GM12878 (cell line): ENCODE measurements around the gene PIF1. TPM values are rescaled to one million over a fixed set of nuclear protein-coding genes. Genes with fewer than 3 reads are reported as not detected.

Source experiments
- ATAC-seq: fragments of 200-7000 bp; cut with Tn5 transposase; 3 replicates; pipeline ENCODE4 v1.9.1; 2020; ENCODE audit warnings: mild to moderate bottlenecking, moderate library complexity
- Bru-seq: library from RNA; stranded (reverse); fragments of 400-500 nt; gene quantifications from one replicate; lab custom pipeline; 2021; lab: Mats Ljungman, UMichigan
- BruChase-seq, 2 experiments: library from RNA; stranded (reverse); fragments of 400-500 nt; gene quantifications; one replicate each; lab custom pipeline; 2021; lab: Mats Ljungman, UMichigan
- BruUV-seq: library from RNA; stranded (reverse); fragments of 400-500 nt; replicated peaks from 2 replicates; lab custom pipeline; 2021; lab: Mats Ljungman, UMichigan
- CTCF ChIA-PET: fragments of 300-600 bp; sonication (Branson Sonifier 250); formaldehyde crosslinking; extraction: SDS; loops from one replicate; lab custom pipeline; 2021; ENCODE audit warnings: inconsistent platforms; lab: Yijun Ruan, JAX
- POLR2A ChIA-PET: fragments of 350-600 bp; formaldehyde crosslinking; extraction: SDS; loops from one replicate; lab custom pipeline; 2021; ENCODE audit warnings: inconsistent platforms; lab: Charles Lee
- RAD21 ChIA-PET: fragments of 300-600 bp; sonication (Branson Sonifier 250); formaldehyde crosslinking; loops from one replicate; lab custom pipeline; 2023; ENCODE audit warnings: antibody characterized with exemption; ENCODE audit not compliant: unreplicated experiment; lab: Charles Lee
- SMC1A ChIA-PET: fragments of 300-600 bp; sonication (Branson Sonifier 250); formaldehyde crosslinking; loops from one replicate; lab custom pipeline; 2023; ENCODE audit not compliant: unreplicated experiment, uncharacterized antibody; lab: Charles Lee
- DNase-seq: peaks from one replicate; pipeline ENCODE4 v3.0.0-alpha.2; 2011; ENCODE audit warnings: low read depth, low spot score
- FAIRE-seq: peaks from 3 replicates; lab custom pipeline; 2011; peaks lifted over from hg19 to GRCh38; lab: Jason Lieb, UNC
- H2AFZ ChIP-seq: 2 replicates; pipeline ENCODE4 v1.6.0; 2011; ENCODE audit warnings: low read depth, low read length, control low read depth; ENCODE audit not compliant: control insufficient read depth
- H3K27ac ChIP-seq: 2 replicates; pipeline ENCODE4 v1.5.1; 2011; ENCODE audit warnings: control low read depth; ENCODE audit not compliant: control insufficient read depth, insufficient read depth
- H3K27me3 ChIP-seq, 2 experiments: replicated peaks in 1 of 2; 2 replicates each; pipeline versions ENCODE4 v1.6.0 to v1.6.1; 2011; ENCODE audit warnings: low read length in 1 of 2; ENCODE audit not compliant: control insufficient read depth in 2 of 2, insufficient read depth in 2 of 2
- H3K36me3 ChIP-seq, 2 experiments: 2 replicates each; pipeline ENCODE4 v1.5.1; 2011; ENCODE audit warnings: low read length in 1 of 2; ENCODE audit not compliant: control insufficient read depth in 2 of 2, insufficient read depth in 2 of 2
- H3K4me1 ChIP-seq: 2 replicates; pipeline ENCODE4 v1.6.1; 2011; ENCODE audit warnings: mild to moderate bottlenecking, low read length, moderate library complexity, mixed read lengths; ENCODE audit not compliant: control insufficient read depth, insufficient read depth
- H3K4me2 ChIP-seq: 2 replicates; pipeline ENCODE4 v1.6.0; 2011; ENCODE audit warnings: control low read depth; ENCODE audit not compliant: control insufficient read depth, insufficient read depth
- H3K4me3 ChIP-seq: fragments of 200-600 bp; sonication (generic); 2 replicates; pipeline ENCODE4 v1.5.1; 2016
- H3K79me2 ChIP-seq: 2 replicates; pipeline ENCODE4 v1.6.0; 2011; ENCODE audit warnings: low read length; ENCODE audit not compliant: control insufficient read depth, insufficient read depth
- H3K9ac ChIP-seq: 2 replicates; pipeline ENCODE4 v1.8.0; 2011; ENCODE audit warnings: low read length, control low read depth, mixed read lengths; ENCODE audit not compliant: control insufficient read depth, insufficient read depth
- H3K9me3 ChIP-seq: replicated peaks from 3 replicates; pipeline ENCODE4 v1.5.1; 2011; ENCODE audit warnings: mild to moderate bottlenecking, low read length; ENCODE audit not compliant: control insufficient read depth, insufficient read depth
- H4K20me1 ChIP-seq: 2 replicates; pipeline ENCODE4 v1.6.0; 2011; ENCODE audit not compliant: control insufficient read depth, insufficient read depth
- CBFB ChIP-seq: IDR thresholded peaks from 2 replicates; pipeline ENCODE4 v1.6.1; 2016; ENCODE audit warnings: antibody characterized with exemption, low read depth
- CHD2 ChIP-seq: IDR thresholded peaks from 2 replicates; pipeline ENCODE4 v1.6.1; 2011; ENCODE audit warnings: low read depth, low read length, improper control_type of control experiment, borderline replicate concordance
- FOS ChIP-seq: IDR thresholded peaks from 3 replicates; pipeline ENCODE4 v1.6.1; 2011; ENCODE audit warnings: borderline replicate concordance; ENCODE audit not compliant: insufficient read length; ENCODE audit errors: extremely low read depth
- HDGF ChIP-seq: fragments of 450-650 bp; IDR thresholded peaks from 2 replicates; pipeline ENCODE4 v1.6.1; 2016; ENCODE audit warnings: antibody characterized with exemption
- IKZF1 ChIP-seq: fragments of 450-650 bp; conservative IDR thresholded peaks from 2 replicates; pipeline ENCODE4 v1.6.1; 2017; ENCODE audit warnings: antibody characterized with exemption, mild to moderate bottlenecking
- MTA2 ChIP-seq: fragments of 450-650 bp; IDR thresholded peaks from 2 replicates; pipeline ENCODE4 v1.6.1; 2016; ENCODE audit warnings: low read depth, mild to moderate bottlenecking, moderate library complexity
- RELA ChIP-seq: fragments of 450-650 bp; IDR thresholded peaks from 2 replicates; pipeline ENCODE4 v1.8.0; 2014; ENCODE audit warnings: borderline replicate concordance; ENCODE audit not compliant: partially characterized antibody
- SKIL ChIP-seq: fragments of 450-650 bp; IDR thresholded peaks from 2 replicates; pipeline ENCODE4 v1.6.1; 2017; ENCODE audit warnings: mild to moderate bottlenecking, low read depth, inconsistent platforms; ENCODE audit not compliant: poor library complexity, severe bottlenecking
- SMAD1 ChIP-seq: fragments of 450-650 bp; IDR thresholded peaks from 2 replicates; pipeline ENCODE4 v1.6.1; 2018; ENCODE audit warnings: mild to moderate bottlenecking, low read depth; ENCODE audit not compliant: partially characterized antibody
- SP1 ChIP-seq: IDR thresholded peaks from one replicate; pipeline ENCODE4 v1.6.1; 2011; ENCODE audit warnings: low read depth, low read length
- WGBS: methylation state at CpG from one replicate; pipeline ENCODE4 v1.1.6; 2016; ENCODE audit warnings: low lambda C conversion rate; ENCODE audit not compliant: insufficient replicate concordance, insufficient coverage; ENCODE audit errors: missing lambda C conversion rate; 5-methylcytosine and 5-hydroxymethylcytosine counted together
- in situ Hi-C: fragments of 300-500 bp; cut with MboI; formaldehyde crosslinking; loops from 9 replicates; pipeline ENCODE4 v1.14.3; 2018; ENCODE audit warnings: mixed read lengths
- intact Hi-C: fragments of 100-400 bp; cut with micrococcal nuclease; formaldehyde crosslinking; loops from one replicate; pipeline ENCODE4 v1.14.2; 2022; ENCODE audit not compliant: unreplicated experiment
- long read RNA-seq, 2 experiments: library from polyadenylated mRNA; unstranded; transcript quantifications; one replicate each; pipeline ENCODE4 v2.0.0, GENCODE V29; 2019 to 2020
- polyA minus RNA-seq, 3 experiments: library from RNA; depleted of rRNA, polyadenylated mRNA; stranded (reverse); fragments of >200 nt; gene quantifications; 2 replicates each; pipeline ENCODE4 v1.2.3, GENCODE V29; 2011
- polyA plus RNA-seq, 11 experiments: library from polyadenylated mRNA; depleted of rRNA in 4 of 11; unstranded in 6 of 11; stranded (reverse) in 5 of 11; fragments of >200 nt; fragmentation: Nextera tagmentation in 4 of 11; fragmentation: Illumina TruSeq in 1 of 11; extraction: Ambion mirVana in 4 of 11; extraction: Trizol in 1 of 11; gene quantifications; 1 replicate in 1 of 11; 2 replicates in 10 of 11; pipeline versions ENCODE4 v1.2.1 to v1.2.3, GENCODE V29; 2011 to 2016; ENCODE audit warnings: inconsistent platforms in 2 of 11, missing spikeins in 2 of 11, low read depth in 1 of 11
- total RNA-seq, 4 experiments: library from RNA; depleted of rRNA in 3 of 4; stranded (reverse); fragments of >200 nt in 3 of 4; fragmentation: Illumina TruSeq in 1 of 4; extraction: Trizol in 1 of 4; gene quantifications; 2 replicates each; pipeline versions ENCODE4 v1.2.1 to v1.2.3, GENCODE V29; 2013 to 2021
- TF ChIP-seq, protein P1 (sequence below): IDR thresholded peaks from 2 replicates; pipeline ENCODE4 v1.6.1; 2012; ENCODE audit warnings: low read length, inconsistent platforms

PIF1 gene, protein sequence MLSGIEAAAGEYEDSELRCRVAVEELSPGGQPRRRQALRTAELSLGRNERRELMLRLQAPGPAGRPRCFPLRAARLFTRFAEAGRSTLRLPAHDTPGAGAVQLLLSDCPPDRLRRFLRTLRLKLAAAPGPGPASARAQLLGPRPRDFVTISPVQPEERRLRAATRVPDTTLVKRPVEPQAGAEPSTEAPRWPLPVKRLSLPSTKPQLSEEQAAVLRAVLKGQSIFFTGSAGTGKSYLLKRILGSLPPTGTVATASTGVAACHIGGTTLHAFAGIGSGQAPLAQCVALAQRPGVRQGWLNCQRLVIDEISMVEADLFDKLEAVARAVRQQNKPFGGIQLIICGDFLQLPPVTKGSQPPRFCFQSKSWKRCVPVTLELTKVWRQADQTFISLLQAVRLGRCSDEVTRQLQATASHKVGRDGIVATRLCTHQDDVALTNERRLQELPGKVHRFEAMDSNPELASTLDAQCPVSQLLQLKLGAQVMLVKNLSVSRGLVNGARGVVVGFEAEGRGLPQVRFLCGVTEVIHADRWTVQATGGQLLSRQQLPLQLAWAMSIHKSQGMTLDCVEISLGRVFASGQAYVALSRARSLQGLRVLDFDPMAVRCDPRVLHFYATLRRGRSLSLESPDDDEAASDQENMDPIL
- 90.7 and 116 TPM in 2 replicates for total RNA-seq (2013; cell fraction: nucleolus; rRNA removed)
- total RNA-seq (2014; rRNA removed) (42.8 and 43.9 TPM in 2 replicates), total RNA-seq (2014; rRNA removed; fragmentation: Illumina TruSeq; extraction: Trizol) (21.0 and 22.6 TPM in 2 replicates), total RNA-seq (2021) (36.9 and 39.5 TPM in 2 replicates), polyA plus RNA-seq (2011; rRNA removed) (52.9 and 68.9 TPM in 2 replicates), polyA plus RNA-seq (2014; fragmentation: Illumina TruSeq; extraction: Trizol) (18.3 and 36.5 TPM in 2 replicates), polyA plus RNA-seq (2014; fragmentation: Nextera tagmentation; extraction: Ambion mirVana) (1 to 10 TPM; 3.7 to 7.2 TPM), polyA plus RNA-seq (2014; rRNA removed) (64.0 and 69.2 TPM in 2 replicates), polyA plus RNA-seq (2016; fragmentation: Nextera tagmentation; extraction: Ambion mirVana) (10 to 100 TPM; 28.7 to 33.4 TPM), polyA minus RNA-seq (2011; rRNA and poly(A)+ RNA removed) (21.3 and 51.3 TPM in 2 replicates), Bru-seq, nascent RNA (percentile 85 among the genes with signal in this experiment), BruChase-seq, experiment 1, labeled RNA remaining after a 6-hour chase (percentile 90 among the genes with signal in this experiment), BruChase-seq, experiment 2, labeled RNA remaining after a 2-hour chase (percentile 87 among the genes with signal in this experiment)
- polyA plus RNA-seq (2011; ENCODE audit: low read depth) = 7.2 TPM
- 71.9 and 108 TPM in 2 replicates for polyA plus RNA-seq (2011; cell fraction: cytosol; rRNA removed)
- polyA plus RNA-seq (2011; cell fraction: nucleus; rRNA removed) = 271 and 281 TPM in 2 replicates
- polyA plus RNA-seq (2012) = 27.1 and 32.1 TPM in 2 replicates
- polyA minus RNA-seq (2011; cell fraction: cytosol; rRNA and poly(A)+ RNA removed) = 23.0 and 29.8 TPM in 2 replicates
- 41.1 and 67.6 TPM in 2 replicates for polyA minus RNA-seq (2011; cell fraction: nucleus; rRNA and poly(A)+ RNA removed)
- long read RNA-seq, experiment 1, transcript PIF1-201 (13 exons, 2,687 nt) = major isoform, 5 of 19 reads
- long read RNA-seq, experiment 1, partial matches to known transcripts = 3 of 19 reads
- long read RNA-seq, experiment 1, other reads (novel, unspliced or antisense) = 9 of 19 reads
- long read RNA-seq, experiment 2, partial matches to known transcripts = 8 of 12 reads
- long read RNA-seq, experiment 2, other reads (novel, unspliced or antisense) = 4 of 12 reads

DNA sequence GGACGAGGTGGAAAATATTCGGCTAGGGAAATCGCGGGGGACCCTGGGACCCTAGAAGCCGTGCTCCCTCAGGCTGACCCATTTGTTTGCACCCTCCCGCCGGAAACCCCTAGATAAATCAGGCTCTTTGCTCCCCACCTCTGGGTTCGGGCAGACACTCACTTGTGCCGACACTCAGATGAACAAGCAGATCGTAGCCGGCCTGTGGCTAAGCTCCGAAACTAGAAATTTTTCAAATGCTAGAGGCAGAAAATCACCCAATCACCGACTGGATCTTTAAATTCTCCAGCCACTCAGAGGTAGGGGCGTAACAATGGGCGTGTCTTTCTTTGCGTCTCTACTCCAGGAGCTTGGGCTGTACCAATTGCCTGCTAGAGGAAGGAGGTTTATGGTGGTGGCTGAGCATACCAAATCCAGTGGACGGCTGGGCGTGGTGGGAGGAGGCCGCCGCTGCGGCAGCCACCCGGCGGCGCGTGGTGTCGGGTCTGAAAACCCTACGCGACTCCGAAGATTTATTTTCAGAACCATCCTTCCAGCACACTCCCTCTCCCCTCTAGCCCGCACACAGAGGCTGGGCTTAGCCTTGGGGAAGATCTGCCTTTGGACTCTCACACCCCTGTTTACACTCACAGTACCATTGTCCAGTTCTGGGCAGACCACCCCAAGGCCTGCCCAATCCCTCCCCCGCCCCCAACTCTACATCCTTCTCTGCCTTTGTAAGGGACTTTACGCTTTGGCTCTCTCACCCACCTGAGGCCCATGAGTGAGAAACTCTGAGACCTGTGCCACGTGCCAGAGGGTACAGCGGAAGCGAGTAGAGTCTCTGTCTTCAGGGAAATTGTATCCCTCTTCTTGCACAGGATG lies at the start of gene PIF1:
Gene PIF1 (minus strand): TSS at position 217 of the 864 bp plus-strand sequence. CDS start 1,312 bp downstream, outside the sequence.
- Histone ChIP-seq H3K4me2 (peak within 1 kb of the TSS; percentile 97), H3K9ac (peak within 1 kb of the TSS; percentile 89), H3K79me2 (peaks cover 31% of the 10 kb centered on the region), H4K20me1 (no peaks in the 10 kb centered on the region), H3K36me3 (peaks cover 5 to 10% of the 10 kb centered on the region in 2 experiments; a peak in 3 of 4 replicates), H3K27me3 (no peaks in the 10 kb centered on the region), H3K4me3 (peak within 1 kb of the TSS; percentile 88), H3K9me3 (no peaks in the 10 kb centered on the region), H2AFZ (peak within 1 kb of the TSS; percentile 91), H3K27ac (peak within 1 kb of the TSS; percentile 85), H3K4me1 (peaks cover 14% of the 10 kb centered on the region)
- BruUV-seq = TSS peak; percentile 84
- peak; percentile 93 for ATAC-seq
- intact Hi-C loops (loop anchor here (2.0 to 10.0 kb wide), 3 partner anchors 69 to 469 kb away; partner anchors contain the start of genes RNU5A-1 and SPG21), in situ Hi-C loops (no loop called here)
- peak; percentile 98 for DNase-seq
- RAD21 ChIA-PET = interaction anchor here (0.6 to 2.7 kb wide), 11 partner anchors 9 to 195 kb away, joined by 3 to 41 read pairs (median 6); no protein-coding TSS in a partner anchor
- FAIRE-seq = peak; percentile 100
- SMC1A ChIA-PET = interaction anchor here (0.7 to 2.9 kb wide), 14 partner anchors 10 to 95 kb away, joined by 3 to 29 read pairs (median 6); partner anchors contain the start of gene PLEKHO2
- POLR2A ChIA-PET = interaction anchor here (0.5 to 2.7 kb wide), 12 partner anchors 10 to 156 kb away, joined by 3 to 34 read pairs (median 8); no protein-coding TSS in a partner anchor
- CTCF ChIA-PET = interaction anchor here (0.6 to 2.3 kb wide), 11 partner anchors 10 to 103 kb away, joined by 3 to 32 read pairs (median 3); no protein-coding TSS in a partner anchor
- 1% methylated on average over 35 of the region's 35 CpGs for WGBS
- TF ChIP-seq, protein P1, sequence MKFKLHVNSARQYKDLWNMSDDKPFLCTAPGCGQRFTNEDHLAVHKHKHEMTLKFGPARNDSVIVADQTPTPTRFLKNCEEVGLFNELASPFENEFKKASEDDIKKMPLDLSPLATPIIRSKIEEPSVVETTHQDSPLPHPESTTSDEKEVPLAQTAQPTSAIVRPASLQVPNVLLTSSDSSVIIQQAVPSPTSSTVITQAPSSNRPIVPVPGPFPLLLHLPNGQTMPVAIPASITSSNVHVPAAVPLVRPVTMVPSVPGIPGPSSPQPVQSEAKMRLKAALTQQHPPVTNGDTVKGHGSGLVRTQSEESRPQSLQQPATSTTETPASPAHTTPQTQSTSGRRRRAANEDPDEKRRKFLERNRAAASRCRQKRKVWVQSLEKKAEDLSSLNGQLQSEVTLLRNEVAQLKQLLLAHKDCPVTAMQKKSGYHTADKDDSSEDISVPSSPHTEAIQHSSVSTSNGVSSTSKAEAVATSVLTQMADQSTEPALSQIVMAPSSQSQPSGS = no peak
- peak; percentile 72 for TF ChIP-seq SKIL
- TF ChIP-seq CHD2 = peak; percentile 50; the same call in 1 of the 2 replicates
- TF ChIP-seq MTA2 = peak; percentile 19; the same call in 1 of the 2 replicates
- peak; percentile 59 for TF ChIP-seq IKZF1
- TF ChIP-seq RELA = peak; percentile 68
- TF ChIP-seq FOS = peak; percentile 59
- peak; percentile 89 for TF ChIP-seq SP1
- TF ChIP-seq SMAD1 = peak; percentile 32
- peak; percentile 70; the same call in 1 of the 2 replicates for TF ChIP-seq HDGF
- TF ChIP-seq CBFB = 0 out of 2 replicates have a peak, but pooled peaks have one; percentile 41
